MM.1S (cell line): Measurements from ENCODE around the gene PALS2.

Experiments used
- DNase-seq: peaks from one replicate; pipeline ENCODE4 v3.0.0-alpha.2; 2015
- H2AFZ ChIP-seq: fragments of 300-600 bp; sonication (generic); 2 replicates; pipeline ENCODE4 v1.6.0; 2016; ENCODE audit warnings: antibody characterized with exemption, low read length
- H3F3A ChIP-seq: fragments of 300-600 bp; sonication (generic); 2 replicates; pipeline ENCODE4 v1.6.1; 2016; ENCODE audit warnings: mild to moderate bottlenecking, antibody characterized with exemption, low read length, moderate library complexity, mixed read lengths; ENCODE audit not compliant: insufficient read depth
- H3K27ac ChIP-seq: fragments of 300-600 bp; sonication (generic); 2 replicates; pipeline ENCODE4 v1.5.1; 2016; ENCODE audit warnings: mild to moderate bottlenecking, low read length
- H3K27me3 ChIP-seq: fragments of 300-600 bp; sonication (generic); replicated peaks from 2 replicates; pipeline ENCODE4 v1.6.0; 2016; ENCODE audit warnings: low read length; ENCODE audit not compliant: insufficient read depth
- H3K36me3 ChIP-seq: fragments of 300-600 bp; sonication (generic); replicated peaks from 2 replicates; pipeline ENCODE4 v1.6.1; 2016; ENCODE audit warnings: mild to moderate bottlenecking, low read length, mixed read lengths; ENCODE audit not compliant: insufficient read depth
- H3K4me1 ChIP-seq: fragments of 300-600 bp; sonication (generic); 2 replicates; pipeline ENCODE4 v1.6.1; 2016; ENCODE audit warnings: low read length, mixed read lengths
- H3K4me2 ChIP-seq: fragments of 300-600 bp; sonication (generic); 2 replicates; pipeline ENCODE4 v1.6.0; 2016; ENCODE audit warnings: low read depth, low read length
- H3K4me3 ChIP-seq: fragments of 300-600 bp; sonication (generic); 2 replicates; pipeline ENCODE4 v1.5.1; 2016; ENCODE audit warnings: low read length, mixed read lengths
- H3K79me2 ChIP-seq: fragments of 300-600 bp; sonication (generic); 2 replicates; pipeline ENCODE4 v1.6.1; 2016; ENCODE audit warnings: mixed run types, low read length, mixed read lengths
- H3K9ac ChIP-seq: fragments of 300-600 bp; sonication (generic); 2 replicates; pipeline ENCODE4 v1.6.1; 2016; ENCODE audit warnings: low read length, mixed read lengths
- H3K9me2 ChIP-seq: fragments of 300-600 bp; sonication (generic); replicated peaks from 2 replicates; pipeline ENCODE4 v1.6.1; 2016; ENCODE audit warnings: mild to moderate bottlenecking, low read length, mixed read lengths; ENCODE audit not compliant: insufficient read depth
- H3K9me3 ChIP-seq: fragments of 300-600 bp; sonication (generic); replicated peaks from 2 replicates; pipeline ENCODE4 v1.6.1; 2016; ENCODE audit warnings: mild to moderate bottlenecking, low read length, mixed read lengths; ENCODE audit not compliant: insufficient read depth
- H4K20me1 ChIP-seq: fragments of 300-600 bp; sonication (generic); 2 replicates; pipeline ENCODE4 v1.6.1; 2016; ENCODE audit warnings: mild to moderate bottlenecking, low read length, moderate library complexity, mixed read lengths; ENCODE audit not compliant: insufficient read depth
- CTCF ChIP-seq: fragments of 300-600 bp; sonication (generic); IDR thresholded peaks from 2 replicates; pipeline ENCODE4 v1.5.1; 2016; ENCODE audit warnings: antibody characterized with exemption, low read length, mixed read lengths
- EZH2 ChIP-seq: fragments of 300-600 bp; sonication (generic); optimal IDR thresholded peaks from 2 replicates; pipeline ENCODE3; 2017; ENCODE audit warnings: low read depth, mild to moderate bottlenecking, antibody characterized with exemption, low read length, mixed read lengths
- EZH2phosphoT487 ChIP-seq: fragments of 300-600 bp; sonication (generic); IDR thresholded peaks from 2 replicates; pipeline ENCODE4 v1.6.1; 2018; ENCODE audit warnings: antibody characterized with exemption, low read length

Gene PALS2

GRCh38 chr7:24601600-24601999 lies 28.3 kb downstream of the PALS2 start:
- no peak overlapping the region for H3K4me3 ChIP-seq
- TF ChIP-seq CTCF, result no peak
- no peak for TF ChIP-seq EZH2phosphoT487
- TF ChIP-seq EZH2, result no peak
- H3F3A ChIP-seq, result no peaks in the 10 kb centered on the region
- no peak overlapping the region for H2AFZ ChIP-seq
- no peak overlapping the region for H3K9ac ChIP-seq
- no peaks in the 10 kb centered on the region for H3K27me3 ChIP-seq
- peaks cover 61% of the 10 kb centered on the region for H3K79me2 ChIP-seq
- H3K9me3 ChIP-seq, result no peaks in the 10 kb centered on the region
- H3K36me3 ChIP-seq, result no peaks in the 10 kb centered on the region
- no peaks in the 10 kb centered on the region for H4K20me1 ChIP-seq
- H3K9me2 ChIP-seq, result no peaks in the 10 kb centered on the region
- no peak for DNase-seq
- no peaks in the 10 kb centered on the region for H3K4me1 ChIP-seq
- no peak overlapping the region for H3K27ac ChIP-seq
- no peak overlapping the region for H3K4me2 ChIP-seq

GRCh38 chr7:24602860-24603456 lies 29.7 kb downstream of the PALS2 start:
- no peak overlapping the region for H2AFZ ChIP-seq
- H4K20me1 ChIP-seq, result no peaks in the 10 kb centered on the region
- no peaks in the 10 kb centered on the region for H3K36me3 ChIP-seq
- H3F3A ChIP-seq, result no peaks in the 10 kb centered on the region
- H3K4me2 ChIP-seq, result no peak overlapping the region
- DNase-seq, result no peak
- peaks cover 4% of the 10 kb centered on the region; the same call in 1 of the 2 replicates for H3K4me1 ChIP-seq
- H3K79me2 ChIP-seq, result peaks cover 54% of the 10 kb centered on the region
- H3K27me3 ChIP-seq, result no peaks in the 10 kb centered on the region
- no peak overlapping the region for H3K4me3 ChIP-seq
- H3K27ac ChIP-seq, result no peak overlapping the region
- TF ChIP-seq EZH2phosphoT487 (no peak), CTCF (no peak), EZH2 (no peak)
- no peaks in the 10 kb centered on the region for H3K9me2 ChIP-seq
- no peaks in the 10 kb centered on the region for H3K9me3 ChIP-seq
- H3K9ac ChIP-seq, result no peak overlapping the region

GRCh38 chr7:24604630-24605029 lies 31.4 kb downstream of the PALS2 start:
- peaks cover 8% of the 10 kb centered on the region for H3K4me1 ChIP-seq
- no peak for DNase-seq
- H3K9me3 ChIP-seq, result no peaks in the 10 kb centered on the region
- no peaks in the 10 kb centered on the region for H3K36me3 ChIP-seq
- no peak overlapping the region for H3K4me3 ChIP-seq
- H3F3A ChIP-seq, result no peaks in the 10 kb centered on the region
- TF ChIP-seq EZH2phosphoT487 (no peak), CTCF (no peak), EZH2 (no peak)
- no peak overlapping the region for H2AFZ ChIP-seq
- H3K9ac ChIP-seq, result no peak overlapping the region
- H3K27ac ChIP-seq, result no peak overlapping the region
- H4K20me1 ChIP-seq, result no peaks in the 10 kb centered on the region
- H3K27me3 ChIP-seq, result no peaks in the 10 kb centered on the region
- no peaks in the 10 kb centered on the region for H3K9me2 ChIP-seq
- H3K79me2 ChIP-seq, result peaks cover 59% of the 10 kb centered on the region
- H3K4me2 ChIP-seq, result no peak overlapping the region
